ENCODE measurements around the gene AKT1S1. TPM values are rescaled to one million over a fixed set of nuclear protein-coding genes. Genes with fewer than 3 reads are reported as not detected.

The AKT1S1 gene
- total and polyA plus RNA-seq, 2 of the 13 experiments (the other 11 are each of a cell fraction or from before 2014, with no cell fraction given): 13.5 to 27.8 TPM

- TF ChIP-seq ZNF597 (CRISPR knock-in tag; IDR thresholded peaks at IDR 0.05): no peak
- no peak for TF ChIP-seq MAFK (conservative IDR thresholded peaks at IDR 0.05 in 1 of 2, IDR thresholded peaks at IDR 0.05 in 1 of 2; ENCODE audit: low read length in 2 of 2)
- peak; percentile 48; the same call in 1 of the 2 replicates for TF ChIP-seq ZNF674 (CRISPR knock-in tag; IDR thresholded peaks at IDR 0.05; ENCODE audit: low read depth)
- TF ChIP-seq ZNF496 (CRISPR knock-in tag; IDR thresholded peaks at IDR 0.05; ENCODE audit: insufficient replicate concordance): no peak
- no peak for TF ChIP-seq ZNF530 (CRISPR knock-in tag; IDR thresholded peaks at IDR 0.05; ENCODE audit: low read depth)
- peak; percentile 20; the same call in 1 of the 2 replicates for TF ChIP-seq CTCF (CRISPR knock-in tag; IDR thresholded peaks at IDR 0.05)
- TF ChIP-seq SYNCRIP (IDR thresholded peaks at IDR 0.05; ENCODE audit: insufficient read depth, low read depth, low read length): no peak
- peak; percentile 37 to 70; a peak in 2 of 4 replicates for TF ChIP-seq HMGXB4 (CRISPR knock-in tag; IDR thresholded peaks at IDR 0.05; ENCODE audit: borderline replicate concordance in 1 of 2, low read depth in 1 of 2)
- 0 out of 2 replicates have a peak, but pooled peaks have one; percentile 77 for TF ChIP-seq TBP (CRISPR knock-in tag; IDR thresholded peaks at IDR 0.05)
- TF ChIP-seq ZNF317 (CRISPR knock-in tag; IDR thresholded peaks at IDR 0.05): 0 out of 2 replicates have a peak, but pooled peaks have one; percentile 33
- TF ChIP-seq KAT2B (IDR thresholded peaks at IDR 0.05; ENCODE audit: borderline replicate concordance, low read depth, low read length): no peak
- TF ChIP-seq CBX1 (IDR thresholded peaks at IDR 0.05; ENCODE audit: low read depth): no peak
- TF ChIP-seq ATF5 (CRISPR knock-in tag; IDR thresholded peaks at IDR 0.05; ENCODE audit: low read depth): 0 out of 2 replicates have a peak, but pooled peaks have one; percentile 77
- TF ChIP-seq REL (CRISPR knock-in tag; conservative IDR thresholded peaks at IDR 0.05): no peak
- 0 out of 2 replicates have a peak, but pooled peaks have one; percentile 53 for TF ChIP-seq CAMTA2 (CRISPR knock-in tag; IDR thresholded peaks at IDR 0.05; ENCODE audit: borderline replicate concordance)
- no peak for TF ChIP-seq ONECUT2 (CRISPR knock-in tag; IDR thresholded peaks at IDR 0.05)
- TF ChIP-seq ZNF580 (CRISPR knock-in tag; IDR thresholded peaks at IDR 0.05; ENCODE audit: borderline replicate concordance, low read depth): no peak
- 0 out of 2 replicates have a peak, but pooled peaks have one; percentile 32 for TF ChIP-seq ZNF598 (CRISPR knock-in tag; IDR thresholded peaks at IDR 0.05; ENCODE audit: borderline replicate concordance)
- peak; percentile 64; the same call in 1 of the 2 replicates for TF ChIP-seq ZNF747 (CRISPR knock-in tag; IDR thresholded peaks at IDR 0.05; ENCODE audit: borderline replicate concordance)
These were observed 26.4 kb downstream of the AKT1S1 start, which contains the start of gene PTOV1 (continued) for GRCh38 chr19:49850487-49851342.
